ENCODE results near the gene CTDSPL.

CTDSPL gene

DNA sequence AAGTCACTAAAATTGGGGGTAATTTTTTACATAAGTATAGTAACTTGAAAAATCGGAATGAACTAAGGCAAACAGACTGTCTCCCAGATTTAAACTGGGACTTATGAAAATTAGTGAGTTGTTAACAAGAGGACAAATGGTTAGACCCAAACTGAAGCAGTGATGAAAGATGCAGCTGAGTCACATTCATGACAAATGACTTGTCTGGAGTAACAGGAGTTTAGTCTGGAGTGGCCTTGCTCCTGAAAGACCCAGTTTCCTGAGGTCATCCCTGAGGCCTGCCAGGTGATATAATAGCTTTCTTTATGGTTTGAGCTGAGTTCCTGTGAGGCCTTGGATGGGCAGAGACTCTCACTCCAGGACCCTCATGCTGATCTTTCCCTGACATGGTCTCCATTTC, 9.6 kb upstream of the CTDSPL start:
- DNase-seq (ENCODE audit: low read depth): no peak
- H3K4me3 ChIP-seq (ENCODE audit: low read depth, low read length): no peak overlapping the region
- TF ChIP-seq, protein P1, sequence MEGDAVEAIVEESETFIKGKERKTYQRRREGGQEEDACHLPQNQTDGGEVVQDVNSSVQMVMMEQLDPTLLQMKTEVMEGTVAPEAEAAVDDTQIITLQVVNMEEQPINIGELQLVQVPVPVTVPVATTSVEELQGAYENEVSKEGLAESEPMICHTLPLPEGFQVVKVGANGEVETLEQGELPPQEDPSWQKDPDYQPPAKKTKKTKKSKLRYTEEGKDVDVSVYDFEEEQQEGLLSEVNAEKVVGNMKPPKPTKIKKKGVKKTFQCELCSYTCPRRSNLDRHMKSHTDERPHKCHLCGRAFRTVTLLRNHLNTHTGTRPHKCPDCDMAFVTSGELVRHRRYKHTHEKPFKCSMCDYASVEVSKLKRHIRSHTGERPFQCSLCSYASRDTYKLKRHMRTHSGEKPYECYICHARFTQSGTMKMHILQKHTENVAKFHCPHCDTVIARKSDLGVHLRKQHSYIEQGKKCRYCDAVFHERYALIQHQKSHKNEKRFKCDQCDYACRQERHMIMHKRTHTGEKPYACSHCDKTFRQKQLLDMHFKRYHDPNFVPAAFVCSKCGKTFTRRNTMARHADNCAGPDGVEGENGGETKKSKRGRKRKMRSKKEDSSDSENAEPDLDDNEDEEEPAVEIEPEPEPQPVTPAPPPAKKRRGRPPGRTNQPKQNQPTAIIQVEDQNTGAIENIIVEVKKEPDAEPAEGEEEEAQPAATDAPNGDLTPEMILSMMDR (IDR thresholded peaks at IDR 0.05; ENCODE audit: insufficient read depth, low read depth, low read length, missing control alignments): no peak

DNA sequence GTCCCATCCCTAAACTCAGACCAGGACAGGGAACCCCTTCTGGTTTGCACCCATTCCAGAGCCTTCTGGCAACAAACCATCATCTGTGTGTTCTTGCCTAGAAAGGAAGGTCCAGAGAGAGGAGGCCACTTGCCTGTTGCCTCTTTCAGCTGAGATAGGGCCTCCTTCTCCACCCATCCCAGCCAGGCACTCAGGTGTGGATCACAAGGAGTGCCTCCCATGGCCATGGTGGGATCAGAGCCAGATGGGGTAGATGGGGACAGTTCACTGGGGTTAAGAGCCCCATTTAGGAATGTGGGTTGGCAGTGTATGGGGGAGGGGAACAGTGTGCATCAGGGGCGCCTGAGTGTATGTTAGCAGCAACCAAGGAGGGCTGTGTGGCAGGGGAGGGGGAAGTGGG, 8.9 kb upstream of the CTDSPL start:
- no peak overlapping the region for H3K4me3 ChIP-seq (ENCODE audit: low read depth, low read length)
- TF ChIP-seq, protein P1 (IDR thresholded peaks at IDR 0.05; ENCODE audit: insufficient read depth, low read depth, low read length, missing control alignments): no peak
- no peak for DNase-seq (ENCODE audit: low read depth)

DNA sequence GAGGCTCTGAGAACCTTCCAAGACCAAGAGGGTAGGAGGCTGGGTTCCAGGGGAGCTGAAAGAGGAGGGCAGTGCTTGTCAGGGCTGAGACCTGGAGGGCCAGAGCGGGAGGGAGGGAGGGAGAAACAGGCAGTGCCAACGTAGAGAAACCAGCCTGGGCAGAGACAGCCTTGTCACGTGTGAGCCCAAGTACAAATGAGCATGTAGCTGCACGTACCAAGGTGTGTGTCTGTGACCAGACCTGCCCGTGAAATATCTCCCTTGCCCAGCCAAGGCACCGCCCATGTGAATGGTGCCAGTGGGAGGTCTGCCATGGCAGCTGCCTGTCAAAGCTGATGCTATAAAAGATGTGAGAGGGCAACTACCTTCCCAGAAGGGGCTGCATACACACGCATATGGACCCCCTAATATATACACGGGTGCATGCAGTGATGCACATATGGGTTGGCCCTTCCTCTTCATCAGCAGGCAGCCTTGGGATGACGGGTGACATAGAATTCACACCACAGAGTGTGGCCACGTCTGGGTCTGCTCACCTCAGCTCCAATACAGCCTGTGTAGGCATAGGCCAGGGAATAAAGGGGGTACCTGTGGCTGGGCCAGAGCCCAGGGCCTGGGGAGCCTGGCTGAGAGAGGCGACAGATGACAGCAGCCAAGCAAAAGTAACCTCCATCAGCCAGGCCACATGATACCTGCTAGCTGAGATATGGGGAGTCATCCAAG, 7.8 kb upstream of the CTDSPL start:
- H3K4me3 ChIP-seq (ENCODE audit: low read depth, low read length): no peak overlapping the region
- TF ChIP-seq, protein P1 (IDR thresholded peaks at IDR 0.05; ENCODE audit: insufficient read depth, low read depth, low read length, missing control alignments): no peak
- no peak for DNase-seq (ENCODE audit: low read depth)

DNA sequence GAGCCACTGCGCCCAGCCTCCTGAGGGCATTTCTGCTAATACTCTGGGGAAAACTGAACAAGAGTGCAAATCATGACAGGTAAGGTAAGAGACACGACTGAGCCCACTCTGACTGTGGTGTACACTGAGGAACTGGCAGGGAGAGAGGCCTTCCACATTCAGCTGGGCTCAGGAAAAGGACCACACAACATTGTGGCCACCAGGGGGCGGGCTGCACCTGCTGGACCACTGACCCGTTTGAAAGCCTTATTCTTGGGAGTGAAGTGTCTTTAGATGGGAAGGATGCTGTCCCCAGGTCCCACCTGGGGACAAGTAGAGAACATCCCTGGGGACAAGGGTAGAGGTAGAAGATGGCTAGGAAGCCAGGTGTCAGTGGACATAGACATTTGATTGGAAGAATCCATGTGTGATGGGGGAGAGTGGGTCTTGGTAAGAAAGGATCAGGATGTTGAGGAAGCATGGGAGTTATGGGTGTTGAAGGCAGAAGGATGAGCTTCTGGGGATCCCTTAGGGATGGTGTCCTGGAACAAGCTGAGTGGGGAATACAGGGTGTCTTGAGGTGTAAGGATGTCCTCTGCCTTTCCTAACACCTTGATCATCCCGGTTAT, 6.2 kb upstream of the CTDSPL start:
- TF ChIP-seq, protein P1 (IDR thresholded peaks at IDR 0.05; ENCODE audit: insufficient read depth, low read depth, low read length, missing control alignments): peak; percentile 85
- peak; percentile 78 for DNase-seq (ENCODE audit: low read depth)
- no peak overlapping the region for H3K4me3 ChIP-seq (ENCODE audit: low read depth, low read length)

DNA sequence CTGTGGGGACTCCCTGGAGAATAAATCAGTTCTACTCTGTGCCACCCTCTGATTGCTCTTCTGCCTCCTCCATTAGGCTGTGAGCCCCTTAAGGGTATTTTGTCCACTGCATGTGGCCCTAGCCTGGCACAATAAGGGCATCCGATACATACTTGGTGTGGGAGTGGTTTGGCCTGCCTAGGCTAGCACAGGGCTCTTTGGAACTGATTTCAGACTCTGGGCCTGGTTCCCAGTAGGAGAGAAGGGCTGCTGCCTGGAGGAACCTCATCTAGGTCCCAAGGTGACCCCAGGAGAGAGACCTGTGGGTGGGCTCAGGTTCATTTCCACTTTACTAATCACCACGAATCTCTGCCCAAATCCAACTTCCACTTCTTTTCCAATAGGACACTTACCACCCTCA, 5.3 kb upstream of the CTDSPL start:
- TF ChIP-seq, protein P1 (IDR thresholded peaks at IDR 0.05; ENCODE audit: insufficient read depth, low read depth, low read length, missing control alignments): no peak
- DNase-seq (ENCODE audit: low read depth): no peak

DNA sequence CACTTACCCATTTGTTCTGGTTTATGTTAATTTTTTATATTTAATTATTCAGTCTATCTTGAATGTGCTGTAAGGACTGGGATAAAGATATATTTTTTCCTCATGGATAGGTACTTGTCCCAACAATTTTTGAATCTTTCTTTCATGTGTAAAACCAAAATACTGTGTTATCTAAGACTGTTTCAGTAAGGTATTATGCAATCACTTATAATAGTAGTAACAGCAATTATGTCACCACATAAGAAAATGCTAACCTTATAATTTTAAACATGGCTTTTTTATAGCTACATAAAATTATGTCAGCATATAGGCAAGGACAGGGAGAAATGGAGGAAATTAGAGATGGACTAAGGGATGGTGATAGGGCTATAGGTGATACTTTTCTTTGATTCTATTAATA, 2.9 kb upstream of the CTDSPL start:
- DNase-seq (ENCODE audit: low read depth): no peak
- TF ChIP-seq, protein P1 (IDR thresholded peaks at IDR 0.05; ENCODE audit: insufficient read depth, low read depth, low read length, missing control alignments): no peak
- H3K4me3 ChIP-seq (ENCODE audit: low read depth, low read length): no peak overlapping the region

More for the DNA sequence above, 5.3 kb upstream of the CTDSPL start:
- no peak overlapping the region for H3K4me3 ChIP-seq (ENCODE audit: low read depth, low read length)
